Neural cell (in vitro differentiated cells): Measurements from ENCODE around the gene NASP. TPM values are rescaled to one million over a fixed set of nuclear protein-coding genes. Genes with fewer than 3 reads are reported as not detected.

Experiments used
- H2AFZ ChIP-seq: fragments of 200-600, 300-800 bp; sonication (generic), shearing (Covaris generic); 2 replicates; pipeline ENCODE4 v1.6.0; 2014; ENCODE audit warnings: low read depth, mild to moderate bottlenecking, antibody characterized with exemption, low read length, moderate library complexity
- H3F3A ChIP-seq: fragments of 200-600 bp; shearing (Covaris generic); 2 replicates; pipeline ENCODE4 v1.6.1; 2016; ENCODE audit warnings: mild to moderate bottlenecking, moderate library complexity, mixed read lengths, antibody characterized with exemption, low read length; ENCODE audit not compliant: insufficient read depth, poor library complexity, severe bottlenecking
- H3K27ac ChIP-seq: fragments of 200-600, 300-800 bp; sonication (generic), shearing (Covaris generic); 2 replicates; pipeline ENCODE4 v1.5.1; 2014; ENCODE audit warnings: mild to moderate bottlenecking, low read length, moderate library complexity
- H3K27me3 ChIP-seq: fragments of 300-800, 200-600 bp; sonication (generic), shearing (Covaris generic); 2 replicates; pipeline ENCODE4 v1.6.0; 2014; ENCODE audit warnings: mild to moderate bottlenecking, low read depth, low read length, moderate library complexity; ENCODE audit not compliant: insufficient read depth
- H3K36me3 ChIP-seq: fragments of 300-800, 200-600 bp; sonication (generic), shearing (Covaris generic); 2 replicates; pipeline ENCODE4 v1.5.1; 2014; ENCODE audit warnings: mild to moderate bottlenecking, antibody characterized with exemption, low read length, moderate library complexity; ENCODE audit not compliant: insufficient read depth
- H3K4me2 ChIP-seq: fragments of 300-800, 200-600 bp; sonication (generic), shearing (Covaris generic); 2 replicates; pipeline ENCODE4 v1.6.0; 2014; ENCODE audit warnings: mild to moderate bottlenecking, low read length
- H3K4me3 ChIP-seq: fragments of 300-800, 200-600 bp; sonication (generic), shearing (Covaris generic); 2 replicates; pipeline ENCODE4 v1.5.1; 2014; ENCODE audit warnings: mild to moderate bottlenecking, low read length, moderate library complexity
- H3K79me2 ChIP-seq: fragments of 200-600 bp; shearing (Covaris generic); replicated peaks from 2 replicates; pipeline ENCODE4 v1.6.0; 2014; ENCODE audit warnings: mild to moderate bottlenecking, low read length, moderate library complexity; ENCODE audit not compliant: insufficient read depth
- H3K9ac ChIP-seq: fragments of 300-800, 200-600 bp; sonication (generic), shearing (Covaris generic); 2 replicates; pipeline ENCODE4 v1.6.1; 2016; ENCODE audit warnings: mild to moderate bottlenecking, low read length, mixed read lengths
- H3K9me2 ChIP-seq: fragments of 200-600 bp; shearing (Covaris generic); 2 replicates; pipeline ENCODE4 v1.6.1; 2016; ENCODE audit warnings: mild to moderate bottlenecking, low read length, mixed read lengths; ENCODE audit not compliant: insufficient read depth
- H3K9me3 ChIP-seq: fragments of 200-600, 300-800 bp; sonication (generic), shearing (Covaris generic); 2 replicates; pipeline ENCODE4 v1.6.1; 2016; ENCODE audit warnings: mild to moderate bottlenecking, mixed run types, low read length, moderate library complexity, mixed read lengths
- H4K20me1 ChIP-seq: fragments of 200-600 bp; shearing (Covaris generic); 2 replicates; pipeline ENCODE4 v1.6.1; 2016; ENCODE audit warnings: mild to moderate bottlenecking, mixed run types; ENCODE audit not compliant: insufficient read depth
- EP300 ChIP-seq: fragments of 450-650 bp; conservative IDR thresholded peaks from 2 replicates; pipeline ENCODE4 v1.6.1; 2014; ENCODE audit warnings: antibody characterized with exemption, mild to moderate bottlenecking, moderate library complexity; ENCODE audit not compliant: poor library complexity, severe bottlenecking
- EZH2 ChIP-seq: fragments of 200-600, 300-800 bp; shearing (Covaris generic), sonication (generic); IDR thresholded peaks from 2 replicates; pipeline ENCODE4 v1.6.1; 2014; ENCODE audit warnings: antibody characterized with exemption, low read length, borderline replicate concordance, mild to moderate bottlenecking; ENCODE audit not compliant: insufficient read depth, poor library complexity, severe bottlenecking
- MXI1 ChIP-seq: fragments of 450-650 bp; conservative IDR thresholded peaks from 2 replicates; pipeline ENCODE4 v1.6.1; 2014; ENCODE audit warnings: antibody characterized with exemption, mild to moderate bottlenecking; ENCODE audit not compliant: poor library complexity, severe bottlenecking
- POLR2AphosphoS5 ChIP-seq: IDR thresholded peaks from 2 replicates; pipeline ENCODE4 v1.6.1; 2012
- RAD21 ChIP-seq: fragments of 450-650 bp; conservative IDR thresholded peaks from 2 replicates; pipeline ENCODE4 v1.6.1; 2014; ENCODE audit warnings: antibody characterized with exemption, mild to moderate bottlenecking, moderate library complexity
- SMC3 ChIP-seq: fragments of 450-650 bp; conservative IDR thresholded peaks from 2 replicates; pipeline ENCODE4 v1.6.1; 2014; ENCODE audit warnings: antibody characterized with exemption, mild to moderate bottlenecking, moderate library complexity; ENCODE audit not compliant: poor library complexity
- TAF1 ChIP-seq: IDR thresholded peaks from 2 replicates; pipeline ENCODE4 v1.6.1; 2012; ENCODE audit warnings: low read depth
- polyA plus RNA-seq: library from polyadenylated mRNA; depleted of rRNA; stranded (reverse); fragments of >200 nt; gene quantifications from 2 replicates; pipeline ENCODE4 v1.2.3, GENCODE V29; 2014
- TF ChIP-seq, protein P1 (sequence below): IDR thresholded peaks from 2 replicates; pipeline ENCODE4 v1.6.1; 2012; ENCODE audit warnings: borderline replicate concordance
- TF ChIP-seq, protein P2 (sequence below): fragments of 450-650 bp; IDR thresholded peaks from 2 replicates; pipeline ENCODE4 v1.5.1; 2014; ENCODE audit warnings: antibody characterized with exemption, mild to moderate bottlenecking, moderate library complexity; ENCODE audit not compliant: poor library complexity, severe bottlenecking

The NASP gene
- polyA plus RNA-seq, 1 donor from 2014 or later = 177 TPM

DNA sequence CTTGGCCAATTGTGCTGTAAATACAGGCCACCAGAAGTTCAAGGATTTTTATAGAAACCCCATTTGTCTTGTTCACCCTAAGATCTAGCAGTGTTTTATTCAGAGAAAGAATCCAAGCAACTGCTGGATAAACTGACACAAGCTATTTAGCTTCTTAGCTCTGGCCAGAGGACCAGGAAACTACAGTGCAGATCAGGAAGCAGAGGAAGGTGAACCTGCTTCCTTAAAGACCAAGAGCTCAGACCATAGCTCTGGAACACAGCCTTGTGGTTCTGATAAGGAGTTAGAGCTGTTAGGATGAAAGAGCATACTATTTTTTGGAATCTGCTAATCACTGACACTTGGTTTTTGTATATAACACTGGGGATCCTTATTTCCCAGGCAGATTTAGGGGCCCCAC, 45.2 kb downstream of the NASP start:
- no peaks in the 10 kb centered on the region for H4K20me1 ChIP-seq
- no peak overlapping the region for H3K9ac ChIP-seq
- no peaks in the 10 kb centered on the region for H3F3A ChIP-seq
- H3K4me3 ChIP-seq = no peak overlapping the region
- H3K79me2 ChIP-seq = no peaks in the 10 kb centered on the region
- H2AFZ ChIP-seq = no peak overlapping the region
- H3K9me2 ChIP-seq = no peaks in the 10 kb centered on the region
- no peak overlapping the region for H3K27ac ChIP-seq
- TF ChIP-seq MXI1 (no peak), SMC3 (no peak), POLR2AphosphoS5 (no peak), RAD21 (no peak), EP300 (no peak), TAF1 (no peak), EZH2 (no peak)
- TF ChIP-seq, protein P1, sequence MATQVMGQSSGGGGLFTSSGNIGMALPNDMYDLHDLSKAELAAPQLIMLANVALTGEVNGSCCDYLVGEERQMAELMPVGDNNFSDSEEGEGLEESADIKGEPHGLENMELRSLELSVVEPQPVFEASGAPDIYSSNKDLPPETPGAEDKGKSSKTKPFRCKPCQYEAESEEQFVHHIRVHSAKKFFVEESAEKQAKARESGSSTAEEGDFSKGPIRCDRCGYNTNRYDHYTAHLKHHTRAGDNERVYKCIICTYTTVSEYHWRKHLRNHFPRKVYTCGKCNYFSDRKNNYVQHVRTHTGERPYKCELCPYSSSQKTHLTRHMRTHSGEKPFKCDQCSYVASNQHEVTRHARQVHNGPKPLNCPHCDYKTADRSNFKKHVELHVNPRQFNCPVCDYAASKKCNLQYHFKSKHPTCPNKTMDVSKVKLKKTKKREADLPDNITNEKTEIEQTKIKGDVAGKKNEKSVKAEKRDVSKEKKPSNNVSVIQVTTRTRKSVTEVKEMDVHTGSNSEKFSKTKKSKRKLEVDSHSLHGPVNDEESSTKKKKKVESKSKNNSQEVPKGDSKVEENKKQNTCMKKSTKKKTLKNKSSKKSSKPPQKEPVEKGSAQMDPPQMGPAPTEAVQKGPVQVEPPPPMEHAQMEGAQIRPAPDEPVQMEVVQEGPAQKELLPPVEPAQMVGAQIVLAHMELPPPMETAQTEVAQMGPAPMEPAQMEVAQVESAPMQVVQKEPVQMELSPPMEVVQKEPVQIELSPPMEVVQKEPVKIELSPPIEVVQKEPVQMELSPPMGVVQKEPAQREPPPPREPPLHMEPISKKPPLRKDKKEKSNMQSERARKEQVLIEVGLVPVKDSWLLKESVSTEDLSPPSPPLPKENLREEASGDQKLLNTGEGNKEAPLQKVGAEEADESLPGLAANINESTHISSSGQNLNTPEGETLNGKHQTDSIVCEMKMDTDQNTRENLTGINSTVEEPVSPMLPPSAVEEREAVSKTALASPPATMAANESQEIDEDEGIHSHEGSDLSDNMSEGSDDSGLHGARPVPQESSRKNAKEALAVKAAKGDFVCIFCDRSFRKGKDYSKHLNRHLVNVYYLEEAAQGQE = no peak
- TF ChIP-seq, protein P2, sequence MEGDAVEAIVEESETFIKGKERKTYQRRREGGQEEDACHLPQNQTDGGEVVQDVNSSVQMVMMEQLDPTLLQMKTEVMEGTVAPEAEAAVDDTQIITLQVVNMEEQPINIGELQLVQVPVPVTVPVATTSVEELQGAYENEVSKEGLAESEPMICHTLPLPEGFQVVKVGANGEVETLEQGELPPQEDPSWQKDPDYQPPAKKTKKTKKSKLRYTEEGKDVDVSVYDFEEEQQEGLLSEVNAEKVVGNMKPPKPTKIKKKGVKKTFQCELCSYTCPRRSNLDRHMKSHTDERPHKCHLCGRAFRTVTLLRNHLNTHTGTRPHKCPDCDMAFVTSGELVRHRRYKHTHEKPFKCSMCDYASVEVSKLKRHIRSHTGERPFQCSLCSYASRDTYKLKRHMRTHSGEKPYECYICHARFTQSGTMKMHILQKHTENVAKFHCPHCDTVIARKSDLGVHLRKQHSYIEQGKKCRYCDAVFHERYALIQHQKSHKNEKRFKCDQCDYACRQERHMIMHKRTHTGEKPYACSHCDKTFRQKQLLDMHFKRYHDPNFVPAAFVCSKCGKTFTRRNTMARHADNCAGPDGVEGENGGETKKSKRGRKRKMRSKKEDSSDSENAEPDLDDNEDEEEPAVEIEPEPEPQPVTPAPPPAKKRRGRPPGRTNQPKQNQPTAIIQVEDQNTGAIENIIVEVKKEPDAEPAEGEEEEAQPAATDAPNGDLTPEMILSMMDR = no peak
- no peak overlapping the region for H3K4me2 ChIP-seq
- no peaks in the 10 kb centered on the region for H3K27me3 ChIP-seq
- H3K36me3 ChIP-seq = peaks cover 5% of the 10 kb centered on the region
- H3K9me3 ChIP-seq = no peaks in the 10 kb centered on the region

GRCh38 chr1:45630429-45630828, 46.6 kb downstream of the NASP start:
- no peak overlapping the region for H3K27ac ChIP-seq
- H3K36me3 ChIP-seq = peaks cover 8% of the 10 kb centered on the region

More at GRCh38 chr1:45630429-45630828, 46.6 kb downstream of the NASP start:
- Histone ChIP-seq H3K9me3 (no peaks in the 10 kb centered on the region), H3F3A (no peaks in the 10 kb centered on the region), H3K9me2 (no peaks in the 10 kb centered on the region), H3K27me3 (no peaks in the 10 kb centered on the region), H3K79me2 (no peaks in the 10 kb centered on the region), H3K4me2 (no peak overlapping the region), H3K9ac (no peak overlapping the region), H4K20me1 (no peaks in the 10 kb centered on the region), H3K4me3 (no peak overlapping the region), H2AFZ (no peak overlapping the region)
- TF ChIP-seq RAD21 (no peak), MXI1 (no peak), EP300 (no peak), POLR2AphosphoS5 (no peak), EZH2 (no peak), TAF1 (no peak), SMC3 (no peak)
- TF ChIP-seq, protein P2 = no peak
- TF ChIP-seq, protein P1 = no peak
